ENCODE results near the gene PLCXD3. TPM values are rescaled to one million over a fixed set of nuclear protein-coding genes. Genes with fewer than 3 reads are reported as not detected.

Gene PLCXD3
- polyA plus RNA-seq, 1 of the 3 experiments (the other 2 are of a cell fraction) = 0.15 TPM

GRCh38 chr5:41334758-41335157 lies 175.6 kb downstream of the PLCXD3 start:
- Histone ChIP-seq H3K9ac (no peak overlapping the region), H4K20me1 (ENCODE audit: insufficient read depth) (no peaks in the 10 kb centered on the region), H3K4me2 (no peak overlapping the region), H3K79me2 (ENCODE audit: insufficient read depth) (no peaks in the 10 kb centered on the region), H3F3A (replicated peaks; ENCODE audit: insufficient read depth) (no peaks in the 10 kb centered on the region), H3K27me3 (ENCODE audit: insufficient read depth) (no peaks in the 10 kb centered on the region), H3K4me1 (ENCODE audit: control insufficient read depth in 1 of 2, insufficient read depth in 2 of 2, low read depth in 1 of 2, low read length in 1 of 2) (peaks cover 0 to 9% of the 10 kb centered on the region in 2 experiments; a peak in 3 of 4 replicates), H3K27ac (ENCODE audit: low read depth in 2 of 2, low read length in 1 of 2) (no peak overlapping the region; a peak in 1 of 4 replicates), H2AFZ (ENCODE audit: low read depth) (no peak overlapping the region), H3K9me3 (no peaks in the 10 kb centered on the region), H3K4me3 (ENCODE audit: low read depth in 2 of 2, low read length in 1 of 2) (no peak overlapping the region), H3K36me3 (replicated peaks in 1 of 2; ENCODE audit: control insufficient read depth in 1 of 2, insufficient read depth in 2 of 2, low read length in 1 of 2) (no peaks in the 10 kb centered on the region), H3K9me2 (no peaks in the 10 kb centered on the region)
- ChIA-PET POLR2A (no interaction called here), CTCF (interaction anchor here (1.1 to 1.6 kb wide), 4 partner anchors 9 to 430 kb away, joined by 3 to 4 read pairs (median 3); no protein-coding TSS in a partner anchor)
- no peak for DNase-seq
- 43% methylated on average over 5 of the region's 5 CpGs for WGBS (ENCODE audit: low lambda C conversion rate)
- TF ChIP-seq MAX (IDR thresholded peaks at IDR 0.05; ENCODE audit: low read depth) (no peak), SIN3A (IDR thresholded peaks at IDR 0.05; ENCODE audit: borderline replicate concordance, low read depth, low read length) (no peak), JUND (IDR thresholded peaks at IDR 0.05) (no peak), MEF2A (IDR thresholded peaks at IDR 0.05; ENCODE audit: borderline replicate concordance, low read depth) (no peak), ZBTB33 (IDR thresholded peaks at IDR 0.05; ENCODE audit: borderline replicate concordance, low read depth) (no peak), IRF3 (IDR thresholded peaks at IDR 0.05; ENCODE audit: low read depth, low read length) (no peak), RAD21 (IDR thresholded peaks at IDR 0.05; ENCODE audit: low read length) (no peak), RFX5 (IDR thresholded peaks at IDR 0.05; ENCODE audit: low read length) (no peak), SMC3 (IDR thresholded peaks at IDR 0.05; ENCODE audit: low read depth, low read length) (no peak), FOSL2 (IDR thresholded peaks at IDR 0.05; ENCODE audit: borderline replicate concordance, low read depth) (no peak), USF1 (IDR thresholded peaks at IDR 0.05; ENCODE audit: borderline replicate concordance, low read depth) (no peak), RXRA (IDR thresholded peaks at IDR 0.05; ENCODE audit: borderline replicate concordance, low read depth) (no peak), RCOR1 (IDR thresholded peaks at IDR 0.05; ENCODE audit: low read length) (no peak), GATA2 (CRISPR knock-in tag; IDR thresholded peaks at IDR 0.05) (no peak)
- TF ChIP-seq, protein P1, sequence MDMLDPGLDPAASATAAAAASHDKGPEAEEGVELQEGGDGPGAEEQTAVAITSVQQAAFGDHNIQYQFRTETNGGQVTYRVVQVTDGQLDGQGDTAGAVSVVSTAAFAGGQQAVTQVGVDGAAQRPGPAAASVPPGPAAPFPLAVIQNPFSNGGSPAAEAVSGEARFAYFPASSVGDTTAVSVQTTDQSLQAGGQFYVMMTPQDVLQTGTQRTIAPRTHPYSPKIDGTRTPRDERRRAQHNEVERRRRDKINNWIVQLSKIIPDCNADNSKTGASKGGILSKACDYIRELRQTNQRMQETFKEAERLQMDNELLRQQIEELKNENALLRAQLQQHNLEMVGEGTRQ (IDR thresholded peaks at IDR 0.05; ENCODE audit: borderline replicate concordance, low read depth, low read length) = no peak
- TF ChIP-seq, protein P2, sequence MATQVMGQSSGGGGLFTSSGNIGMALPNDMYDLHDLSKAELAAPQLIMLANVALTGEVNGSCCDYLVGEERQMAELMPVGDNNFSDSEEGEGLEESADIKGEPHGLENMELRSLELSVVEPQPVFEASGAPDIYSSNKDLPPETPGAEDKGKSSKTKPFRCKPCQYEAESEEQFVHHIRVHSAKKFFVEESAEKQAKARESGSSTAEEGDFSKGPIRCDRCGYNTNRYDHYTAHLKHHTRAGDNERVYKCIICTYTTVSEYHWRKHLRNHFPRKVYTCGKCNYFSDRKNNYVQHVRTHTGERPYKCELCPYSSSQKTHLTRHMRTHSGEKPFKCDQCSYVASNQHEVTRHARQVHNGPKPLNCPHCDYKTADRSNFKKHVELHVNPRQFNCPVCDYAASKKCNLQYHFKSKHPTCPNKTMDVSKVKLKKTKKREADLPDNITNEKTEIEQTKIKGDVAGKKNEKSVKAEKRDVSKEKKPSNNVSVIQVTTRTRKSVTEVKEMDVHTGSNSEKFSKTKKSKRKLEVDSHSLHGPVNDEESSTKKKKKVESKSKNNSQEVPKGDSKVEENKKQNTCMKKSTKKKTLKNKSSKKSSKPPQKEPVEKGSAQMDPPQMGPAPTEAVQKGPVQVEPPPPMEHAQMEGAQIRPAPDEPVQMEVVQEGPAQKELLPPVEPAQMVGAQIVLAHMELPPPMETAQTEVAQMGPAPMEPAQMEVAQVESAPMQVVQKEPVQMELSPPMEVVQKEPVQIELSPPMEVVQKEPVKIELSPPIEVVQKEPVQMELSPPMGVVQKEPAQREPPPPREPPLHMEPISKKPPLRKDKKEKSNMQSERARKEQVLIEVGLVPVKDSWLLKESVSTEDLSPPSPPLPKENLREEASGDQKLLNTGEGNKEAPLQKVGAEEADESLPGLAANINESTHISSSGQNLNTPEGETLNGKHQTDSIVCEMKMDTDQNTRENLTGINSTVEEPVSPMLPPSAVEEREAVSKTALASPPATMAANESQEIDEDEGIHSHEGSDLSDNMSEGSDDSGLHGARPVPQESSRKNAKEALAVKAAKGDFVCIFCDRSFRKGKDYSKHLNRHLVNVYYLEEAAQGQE (IDR thresholded peaks at IDR 0.05; ENCODE audit: low read depth, low read length) = no peak

Data from SK-N-SH (cell line).